ENCODE measurements around the gene CACHD1. TPM values are rescaled to one million over a fixed set of nuclear protein-coding genes. Genes with fewer than 3 reads are reported as not detected.

The CACHD1 gene
- total RNA-seq, 1 donor from 2014 or later = 5.9 TPM

GRCh38 chr1:64525116-64525686, 55.3 kb downstream of the CACHD1 start:
- TF ChIP-seq CTCF (conservative IDR thresholded peaks at IDR 0.05; ENCODE audit: low read depth, low read length) = no peak
- no peak overlapping the region for H3K4me3 ChIP-seq (ENCODE audit: low read depth, low read length)
- DNase-seq (ENCODE audit: low read depth) = no peak

- TF ChIP-seq CTCF (conservative IDR thresholded peaks at IDR 0.05; ENCODE audit: low read depth, low read length) = no peak
- no peak overlapping the region for H3K4me3 ChIP-seq (ENCODE audit: low read depth, low read length)
- no peak for DNase-seq (ENCODE audit: low read depth)
Observed at GRCh38 chr1:64526312-64526711, 56.4 kb downstream of the CACHD1 start.

GRCh38 chr1:64527165-64527564, 57.2 kb downstream of the CACHD1 start:
- no peak for TF ChIP-seq CTCF (conservative IDR thresholded peaks at IDR 0.05; ENCODE audit: low read depth, low read length)
- DNase-seq (ENCODE audit: low read depth) = no peak
- no peak overlapping the region for H3K4me3 ChIP-seq (ENCODE audit: low read depth, low read length)

GRCh38 chr1:64527786-64528185, 57.9 kb downstream of the CACHD1 start:
- DNase-seq (ENCODE audit: low read depth) = no peak

GRCh38 chr1:64530969-64531692, 61.2 kb downstream of the CACHD1 start:
- H3K4me3 ChIP-seq (ENCODE audit: low read depth, low read length) = no peak overlapping the region
- DNase-seq (ENCODE audit: low read depth) = no peak
- no peak for TF ChIP-seq CTCF (conservative IDR thresholded peaks at IDR 0.05; ENCODE audit: low read depth, low read length)

More at GRCh38 chr1:64527786-64528185, 57.9 kb downstream of the CACHD1 start:
- no peak for TF ChIP-seq CTCF (conservative IDR thresholded peaks at IDR 0.05; ENCODE audit: low read depth, low read length)
- H3K4me3 ChIP-seq (ENCODE audit: low read depth, low read length) = no peak overlapping the region

GRCh38 chr1:64532646-64533045, 62.7 kb downstream of the CACHD1 start:
- H3K4me3 ChIP-seq (ENCODE audit: low read depth, low read length) = no peak overlapping the region
- DNase-seq (ENCODE audit: low read depth) = no peak
- no peak for TF ChIP-seq CTCF (conservative IDR thresholded peaks at IDR 0.05; ENCODE audit: low read depth, low read length)
